Astrocyte (in vitro differentiated cells and primary cell): ENCODE results near the gene LRWD1.

Experiments used
- CTCF ChIP-seq: IDR thresholded peaks from 2 replicates; pipeline ENCODE4 v1.5.1; 2011; ENCODE audit warnings: low read depth, mild to moderate bottlenecking, inconsistent platforms, low read length, moderate library complexity; ENCODE audit not compliant: insufficient read depth
- EZH2 ChIP-seq: IDR thresholded peaks from 2 replicates; pipeline ENCODE4 v1.6.1; 2012; ENCODE audit warnings: mild to moderate bottlenecking, low read length, inconsistent platforms; ENCODE audit not compliant: insufficient read depth

DNA sequence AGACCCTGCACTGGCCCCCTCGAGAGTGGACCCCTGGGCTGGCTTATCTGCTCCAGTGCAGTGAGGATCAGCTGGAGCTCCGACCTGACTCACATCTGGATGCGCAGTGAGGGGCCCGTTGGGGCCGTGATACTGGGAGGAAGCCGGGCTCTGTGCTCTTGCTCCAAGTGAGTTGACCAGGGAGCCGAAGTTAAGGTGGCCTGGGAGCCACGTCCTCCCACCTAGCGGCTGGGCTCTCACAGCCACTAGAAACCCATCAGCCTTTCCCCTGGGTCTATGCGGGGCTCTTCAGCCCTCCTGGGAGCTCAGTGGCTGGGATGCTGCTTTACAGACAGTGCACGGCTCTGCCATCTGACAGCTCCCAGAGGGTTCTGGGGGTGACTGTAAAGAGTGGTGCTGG, 9.2 kb upstream of the LRWD1 start:
- TF ChIP-seq CTCF (no peak), EZH2 (no peak)
